Ishikawa (cell line): ENCODE measurements around the gene RBBP4.

Experiments
- CEBPB ChIP-seq: IDR thresholded peaks from 2 replicates; pipeline ENCODE4 v1.6.1; 2012
- CREB1 ChIP-seq: IDR thresholded peaks from 2 replicates; pipeline ENCODE4 v1.6.1; 2012; ENCODE audit warnings: low read depth
- RAD21 ChIP-seq: IDR thresholded peaks from 2 replicates; pipeline ENCODE4 v1.6.1; 2012; ENCODE audit warnings: low read depth
- TAF1 ChIP-seq: IDR thresholded peaks from 2 replicates; pipeline ENCODE4 v1.6.1; 2012; ENCODE audit warnings: low read depth, mild to moderate bottlenecking
- TEAD4 ChIP-seq: IDR thresholded peaks from 2 replicates; pipeline ENCODE4 v1.6.1; 2012

GRCh38 chr1:32622806-32623681 lies 28.0 kb upstream of the RBBP4 start:
- no peak for TF ChIP-seq CEBPB
- TF ChIP-seq TEAD4: no peak
- TF ChIP-seq CREB1: no peak
- TF ChIP-seq TAF1: no peak
- TF ChIP-seq RAD21: no peak
